A673 (cell line): ENCODE measurements around the gene FCHSD2. TPM values are rescaled to one million over a fixed set of nuclear protein-coding genes. Genes with fewer than 3 reads are reported as not detected.

Experiments
- BruUV-seq: library from RNA; stranded (reverse); fragments of 400-500 nt; replicated peaks from 2 replicates; lab custom pipeline; 2021; lab: Mats Ljungman, UMichigan
- CTCF ChIA-PET: fragments of 300-600 bp; sonication (Branson Sonifier 250); formaldehyde crosslinking; loops from one replicate; lab custom pipeline; 2022; ENCODE audit warnings: antibody characterized with exemption; lab: Charles Lee
- POLR2A ChIA-PET: fragments of 300-600 bp; sonication (Branson Sonifier 250); formaldehyde crosslinking; loops from one replicate; lab custom pipeline; 2022; ENCODE audit warnings: antibody characterized with exemption; ENCODE audit not compliant: low non-redundant PET; lab: Charles Lee
- DNase-seq: peaks from one replicate; pipeline ENCODE4 v3.0.0-alpha.2; 2015; ENCODE audit warnings: low spot score
- H3K27ac ChIP-seq: fragments of 200-600 bp; sonication (generic); 2 replicates; pipeline ENCODE4 v1.5.1; 2016; ENCODE audit warnings: mixed run types, low read depth, mild to moderate bottlenecking, mixed read lengths, antibody characterized with exemption, low read length; ENCODE audit not compliant: poor library complexity, severe bottlenecking
- H3K27me3 ChIP-seq: fragments of 200-600 bp; sonication (generic); replicated peaks from 2 replicates; pipeline ENCODE4 v1.6.1; 2017; ENCODE audit warnings: mixed run types, low read depth, mild to moderate bottlenecking, mixed read lengths, antibody characterized with exemption, low read length; ENCODE audit not compliant: insufficient read depth, poor library complexity
- H3K36me3 ChIP-seq: fragments of 200-600 bp; sonication (generic); 2 replicates; pipeline ENCODE4 v1.6.1; 2016; ENCODE audit warnings: mixed run types, mild to moderate bottlenecking, mixed read lengths, antibody characterized with exemption, low read length; ENCODE audit not compliant: insufficient read depth, poor library complexity, severe bottlenecking
- H3K4me1 ChIP-seq: fragments of 200-600 bp; sonication (generic); 2 replicates; pipeline ENCODE4 v1.6.1; 2017; ENCODE audit warnings: mixed run types, mild to moderate bottlenecking, mixed read lengths, antibody characterized with exemption, low read length; ENCODE audit not compliant: insufficient read depth, poor library complexity, severe bottlenecking
- H3K4me3 ChIP-seq: fragments of 200-600 bp; sonication (generic); 2 replicates; pipeline ENCODE4 v1.5.1; 2016; ENCODE audit warnings: low read depth, mixed run types, mild to moderate bottlenecking, mixed read lengths, low read length; ENCODE audit not compliant: poor library complexity, severe bottlenecking
- H3K9me3 ChIP-seq: fragments of 200-600 bp; sonication (generic); 2 replicates; pipeline ENCODE4 v1.6.1; 2016; ENCODE audit warnings: mixed run types, low read depth, mild to moderate bottlenecking, mixed read lengths, antibody characterized with exemption, low read length; ENCODE audit not compliant: poor library complexity, severe bottlenecking
- CTCF ChIP-seq: fragments of 300-800, 200-600 bp; sonication (generic); conservative IDR thresholded peaks from 2 replicates; pipeline ENCODE4 v1.5.1; 2017; ENCODE audit warnings: low read depth, mild to moderate bottlenecking, antibody characterized with exemption, low read length, moderate library complexity, mixed read lengths
- EZH2 ChIP-seq: fragments of 200-600 bp; sonication (generic); IDR thresholded peaks from 2 replicates; pipeline ENCODE4 v1.6.1; 2017; ENCODE audit warnings: borderline replicate concordance, low read depth, mild to moderate bottlenecking, mixed read lengths, antibody characterized with exemption, low read length; ENCODE audit not compliant: poor library complexity, severe bottlenecking
- intact Hi-C: fragments of 100-400 bp; cut with micrococcal nuclease; formaldehyde crosslinking; loops from one replicate; pipeline ENCODE4 v1.10.0; 2022; ENCODE audit not compliant: unreplicated experiment
- total RNA-seq: library from RNA; stranded (reverse); gene quantifications from 2 replicates; pipeline ENCODE4 v1.2.3, GENCODE V29; 2021

FCHSD2 gene
- total RNA-seq, 1 experiment from 2014 or later = 44.7 TPM

DNA sequence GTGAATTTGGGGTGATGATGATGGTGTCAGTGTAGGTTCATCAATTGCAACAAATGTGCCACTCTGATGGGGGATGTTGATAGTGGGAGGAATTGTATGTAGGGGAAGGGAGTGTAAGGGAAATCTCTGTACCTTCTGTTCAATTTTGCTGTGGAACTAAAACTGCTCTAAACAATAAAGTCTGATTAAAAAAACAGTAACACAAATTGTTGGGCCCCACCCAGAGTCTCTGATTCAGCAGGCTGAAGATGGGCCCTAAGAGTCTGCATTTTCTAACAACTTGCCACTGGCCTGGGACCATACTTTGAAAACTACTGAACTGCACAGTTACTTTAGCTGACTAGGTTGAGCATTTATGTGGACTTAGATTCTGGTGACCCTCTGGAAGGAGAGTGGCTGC, 214.7 kb downstream of the FCHSD2 start:
- no TSS peak for BruUV-seq
- Histone ChIP-seq H3K4me3 (no peak overlapping the region), H3K4me1 (peaks cover 12% of the 10 kb centered on the region), H3K27me3 (no peaks in the 10 kb centered on the region), H3K27ac (no peak overlapping the region), H3K9me3 (no peaks in the 10 kb centered on the region), H3K36me3 (no peaks in the 10 kb centered on the region)
- POLR2A ChIA-PET = no interaction called here
- no peak for DNase-seq
- CTCF ChIA-PET = no interaction called here
- TF ChIP-seq EZH2 (no peak), CTCF (no peak)
- intact Hi-C loops = no loop called here

- no peak overlapping the region for H3K4me3 ChIP-seq
- H3K27ac ChIP-seq = no peak overlapping the region
- CTCF ChIA-PET = no interaction called here
- DNase-seq = no peak
- intact Hi-C loops = no loop called here
- TF ChIP-seq CTCF (no peak), EZH2 (no peak)
- no TSS peak for BruUV-seq
- H3K9me3 ChIP-seq = no peaks in the 10 kb centered on the region
- peaks cover 12% of the 10 kb centered on the region for H3K4me1 ChIP-seq
- H3K36me3 ChIP-seq = no peaks in the 10 kb centered on the region
- POLR2A ChIA-PET = no interaction called here
- no peaks in the 10 kb centered on the region for H3K27me3 ChIP-seq
Measured at GRCh38 chr11:72926076-72926475, 216.0 kb downstream of the FCHSD2 start.

DNA sequence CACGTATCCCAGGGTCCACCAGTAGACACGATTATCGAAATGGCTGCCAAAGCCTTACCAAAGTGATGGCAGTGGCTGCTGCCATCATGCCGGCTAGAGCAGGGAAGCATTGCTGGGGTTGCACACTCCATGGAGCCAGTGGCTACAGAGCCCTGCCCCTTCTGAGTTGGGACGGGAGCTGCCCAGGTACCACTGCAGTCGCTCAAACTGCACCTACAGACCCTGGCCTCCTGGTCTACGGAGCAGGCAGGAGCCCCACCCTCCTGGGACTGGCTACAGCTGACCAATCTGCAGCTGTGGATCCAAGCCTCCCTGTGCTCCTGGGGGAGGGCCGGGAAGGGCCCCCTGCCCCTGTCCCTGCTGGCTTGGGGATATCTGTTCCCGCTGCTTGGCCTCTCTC, 216.5 kb downstream of the FCHSD2 start:
- TF ChIP-seq CTCF = no peak
- no peak for TF ChIP-seq EZH2
- ChIA-PET POLR2A (no interaction called here), CTCF (interaction anchor here (1.8 kb wide), 1 partner anchor 252 kb away, joined by 14 read pairs; no protein-coding TSS in a partner anchor)
- intact Hi-C loops = loop anchor here (2.0 kb wide), 1 partner anchor 253 kb away; no protein-coding TSS in a partner anchor
- Histone ChIP-seq H3K9me3 (no peaks in the 10 kb centered on the region), H3K4me3 (no peak overlapping the region), H3K4me1 (peaks cover 12% of the 10 kb centered on the region), H3K36me3 (no peaks in the 10 kb centered on the region), H3K27me3 (no peaks in the 10 kb centered on the region), H3K27ac (no peak overlapping the region)
- BruUV-seq = no TSS peak
- no peak for DNase-seq
